GM23338 (cell line): ENCODE measurements around the gene ENTPD5. TPM values are rescaled to one million over a fixed set of nuclear protein-coding genes. Genes with fewer than 3 reads are reported as not detected.

Source experiments
- ATAC-seq: fragments of 200-7000 bp; cut with Tn5 transposase; 3 replicates; pipeline ENCODE4 v1.9.1; 2020
- DNase-seq: peaks from one replicate; pipeline ENCODE4 v3.0.0-alpha.2; 2015; ENCODE audit warnings: low spot score
- H2AFZ ChIP-seq: fragments of 200-600 bp; sonication (generic); 2 replicates; pipeline ENCODE4 v1.8.0; 2016; ENCODE audit warnings: antibody characterized with exemption, mild to moderate bottlenecking, moderate library complexity
- H3F3A ChIP-seq: fragments of 200-600 bp; sonication (generic); replicated peaks from 2 replicates; pipeline ENCODE4 v1.8.0; 2017; ENCODE audit warnings: antibody characterized with exemption, mixed run types, low read depth
- H3K27ac ChIP-seq: fragments of 200-600 bp; sonication (generic); 2 replicates; pipeline ENCODE4 v1.6.1; 2016; ENCODE audit warnings: low read depth
- H3K27me3 ChIP-seq: fragments of 200-600 bp; sonication (generic); 2 replicates; pipeline ENCODE4 v1.8.0; 2016; ENCODE audit warnings: mild to moderate bottlenecking, mixed run types, moderate library complexity; ENCODE audit not compliant: insufficient read depth
- H3K36me3 ChIP-seq: fragments of 200-600 bp; sonication (generic); 2 replicates; pipeline ENCODE4 v1.8.0; 2016; ENCODE audit warnings: mild to moderate bottlenecking; ENCODE audit not compliant: insufficient read depth
- H3K4me1 ChIP-seq: fragments of 200-600 bp; sonication (generic); 2 replicates; pipeline ENCODE4 v1.8.0; 2016; ENCODE audit warnings: mild to moderate bottlenecking, moderate library complexity; ENCODE audit not compliant: insufficient read depth
- H3K4me2 ChIP-seq: fragments of 200-600 bp; sonication (generic); 2 replicates; pipeline ENCODE4 v1.7.1; 2017; ENCODE audit warnings: mixed run types
- H3K4me3 ChIP-seq: fragments of 200-600 bp; sonication (generic); 2 replicates; pipeline ENCODE4 v1.6.1; 2016; ENCODE audit warnings: mixed run types
- H3K79me2 ChIP-seq: fragments of 200-600 bp; sonication (generic); replicated peaks from 2 replicates; pipeline ENCODE4 v1.8.0; 2017; ENCODE audit warnings: mild to moderate bottlenecking; ENCODE audit not compliant: insufficient read depth
- H3K9me2 ChIP-seq: fragments of 200-600 bp; sonication (generic); 2 replicates; pipeline ENCODE4 v1.8.0; 2017; ENCODE audit not compliant: insufficient read depth
- H4K20me1 ChIP-seq: fragments of 200-600 bp; sonication (generic); replicated peaks from 2 replicates; pipeline ENCODE4 v1.8.0; 2017; ENCODE audit warnings: mild to moderate bottlenecking; ENCODE audit not compliant: insufficient read depth
- H3K27ac Mint-ChIP-seq: 2 replicates; pipeline ENCODE4 v1.8.0; 2020; ENCODE audit warnings: inconsistent platforms, mild to moderate bottlenecking, moderate library complexity, mixed read lengths
- H3K27me3 Mint-ChIP-seq: 3 replicates; pipeline ENCODE4 v1.8.0; 2022; ENCODE audit warnings: low read depth, mild to moderate bottlenecking, moderate library complexity, mixed read lengths, inconsistent platforms; ENCODE audit not compliant: insufficient read depth, poor library complexity
- H3K36me3 Mint-ChIP-seq: 3 replicates; pipeline ENCODE4 v1.8.0; 2021; ENCODE audit warnings: low read depth, mild to moderate bottlenecking, inconsistent platforms, moderate library complexity, mixed read lengths
- H3K4me1 Mint-ChIP-seq: 3 replicates; pipeline ENCODE4 v1.8.0; 2020; ENCODE audit warnings: mild to moderate bottlenecking, inconsistent platforms, mixed read lengths
- H3K4me3 Mint-ChIP-seq: 3 replicates; pipeline ENCODE4 v1.8.0; 2021; ENCODE audit warnings: moderate library complexity, mild to moderate bottlenecking, inconsistent platforms, mixed read lengths
- H3K9me3 Mint-ChIP-seq: 3 replicates; pipeline ENCODE4 v1.8.0; 2020; ENCODE audit warnings: moderate library complexity, mild to moderate bottlenecking, inconsistent platforms, mixed read lengths
- CREB1 ChIP-seq: fragments of 250-450 bp; sonication (Bioruptor Pico); IDR thresholded peaks from 2 replicates; pipeline ENCODE4 v1.5.0; 2020; ENCODE audit warnings: low read depth, mild to moderate bottlenecking, moderate library complexity
- EZH2 ChIP-seq: fragments of 200-600 bp; sonication (generic); IDR thresholded peaks from one replicate; pipeline ENCODE4 v1.8.0; 2017; ENCODE audit warnings: antibody characterized with exemption, mild to moderate bottlenecking, low read depth; ENCODE audit not compliant: unreplicated experiment
- EZH2phosphoT487 ChIP-seq: fragments of 200-600 bp; sonication (generic); IDR thresholded peaks from one replicate; pipeline ENCODE4 v1.8.1; 2018; ENCODE audit warnings: antibody characterized with exemption; ENCODE audit not compliant: unreplicated experiment
- JUNB ChIP-seq: IDR thresholded peaks from one replicate; pipeline ENCODE4 v1.6.1; 2016; ENCODE audit warnings: antibody characterized with exemption; ENCODE audit not compliant: unreplicated experiment
- POLR2AphosphoS5 ChIP-seq: IDR thresholded peaks from 2 replicates; pipeline ENCODE4 v1.6.1; 2016; ENCODE audit warnings: antibody characterized with exemption, low read depth
- REST ChIP-seq: IDR thresholded peaks from one replicate; pipeline ENCODE4 v1.6.1; 2018; ENCODE audit warnings: antibody characterized with exemption; ENCODE audit not compliant: unreplicated experiment
- STAT1 ChIP-seq: IDR thresholded peaks from one replicate; pipeline ENCODE4 v1.6.1; 2016; ENCODE audit warnings: antibody characterized with exemption; ENCODE audit not compliant: unreplicated experiment
- ZNF114 ChIP-seq: fragments of 250-450 bp; sonication (Bioruptor Pico); IDR thresholded peaks from 2 replicates; pipeline ENCODE4 v1.5.0; 2020; ENCODE audit warnings: mild to moderate bottlenecking, moderate library complexity
- ZNF331 ChIP-seq: fragments of 250-450 bp; sonication (Bioruptor Pico); IDR thresholded peaks from 2 replicates; pipeline ENCODE4 v1.5.0; 2020; ENCODE audit warnings: low read depth, mild to moderate bottlenecking, moderate library complexity
- ZNF462 ChIP-seq: fragments of 250-450 bp; sonication (Bioruptor Pico); IDR thresholded peaks from 2 replicates; pipeline ENCODE4 v1.5.0; 2020; ENCODE audit warnings: mild to moderate bottlenecking, moderate library complexity
- polyA plus RNA-seq: library from polyadenylated mRNA; unstranded; fragments of >200 nt; fragmentation: Nextera tagmentation; extraction: Ambion mirVana; gene quantifications from 2 replicates; pipeline ENCODE4 v1.2.1, GENCODE V29; 2016
- total RNA-seq: library from RNA; depleted of rRNA; stranded (reverse); fragments of >200 nt; shearing (Covaris generic); gene quantifications from 2 replicates; pipeline ENCODE4 v1.2.3, GENCODE V29; 2014
- TF ChIP-seq, protein P1 (sequence below), 2 experiments: fragments of 200-600 bp in 1 of 2; sonication (generic) in 1 of 2; conservative IDR thresholded peaks; 2 replicates each; pipeline versions ENCODE4 v1.5.1 to v1.6.1; 2016 to 2017; ENCODE audit warnings: antibody characterized with exemption in 2 of 2, low read depth in 2 of 2, mild to moderate bottlenecking in 2 of 2, moderate library complexity in 1 of 2

The ENTPD5 gene
- total and polyA plus RNA-seq, 2 experiments from 2014 or later, result 4.6 to 5.5 TPM

- no peak overlapping the region for H3K27ac ChIP-seq
- TF ChIP-seq JUNB, result no peak
- TF ChIP-seq REST, result no peak
- TF ChIP-seq POLR2AphosphoS5, result no peak
- TF ChIP-seq ZNF462 (CRISPR knock-in tag), result no peak
- TF ChIP-seq ZNF114 (CRISPR knock-in tag), result no peak
- TF ChIP-seq STAT1, result no peak
- TF ChIP-seq CREB1, result no peak
- TF ChIP-seq, protein P1, sequence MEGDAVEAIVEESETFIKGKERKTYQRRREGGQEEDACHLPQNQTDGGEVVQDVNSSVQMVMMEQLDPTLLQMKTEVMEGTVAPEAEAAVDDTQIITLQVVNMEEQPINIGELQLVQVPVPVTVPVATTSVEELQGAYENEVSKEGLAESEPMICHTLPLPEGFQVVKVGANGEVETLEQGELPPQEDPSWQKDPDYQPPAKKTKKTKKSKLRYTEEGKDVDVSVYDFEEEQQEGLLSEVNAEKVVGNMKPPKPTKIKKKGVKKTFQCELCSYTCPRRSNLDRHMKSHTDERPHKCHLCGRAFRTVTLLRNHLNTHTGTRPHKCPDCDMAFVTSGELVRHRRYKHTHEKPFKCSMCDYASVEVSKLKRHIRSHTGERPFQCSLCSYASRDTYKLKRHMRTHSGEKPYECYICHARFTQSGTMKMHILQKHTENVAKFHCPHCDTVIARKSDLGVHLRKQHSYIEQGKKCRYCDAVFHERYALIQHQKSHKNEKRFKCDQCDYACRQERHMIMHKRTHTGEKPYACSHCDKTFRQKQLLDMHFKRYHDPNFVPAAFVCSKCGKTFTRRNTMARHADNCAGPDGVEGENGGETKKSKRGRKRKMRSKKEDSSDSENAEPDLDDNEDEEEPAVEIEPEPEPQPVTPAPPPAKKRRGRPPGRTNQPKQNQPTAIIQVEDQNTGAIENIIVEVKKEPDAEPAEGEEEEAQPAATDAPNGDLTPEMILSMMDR (conservative IDR thresholded peaks at IDR 0.05; ENCODE audit: low read depth in 2 of 2), result no peak
- no peak for TF ChIP-seq EZH2
- no peak for TF ChIP-seq ZNF331
- no peak for TF ChIP-seq EZH2phosphoT487
- Mint-ChIP-seq H3K4me3 (no peak overlapping the region), H3K27ac (no peak overlapping the region), H3K36me3 (peaks cover 27% of the 10 kb centered on the region; the same call in 2 of the 3 replicates), H3K9me3 (no peaks in the 10 kb centered on the region), H3K27me3 (no peaks in the 10 kb centered on the region), H3K4me1 (no peaks in the 10 kb centered on the region)
- H2AFZ ChIP-seq, result no peak overlapping the region
- no peaks in the 10 kb centered on the region for H3K36me3 ChIP-seq
- H3K79me2 ChIP-seq, result no peaks in the 10 kb centered on the region
- no peaks in the 10 kb centered on the region for H3K9me2 ChIP-seq
- no peak overlapping the region for H3K4me3 ChIP-seq
- no peak overlapping the region for H3K4me2 ChIP-seq
- H3F3A ChIP-seq, result no peaks in the 10 kb centered on the region
- H3K27me3 ChIP-seq, result no peaks in the 10 kb centered on the region
- no peaks in the 10 kb centered on the region for H3K4me1 ChIP-seq
- ATAC-seq (no peak), DNase-seq (no peak)
- H4K20me1 ChIP-seq, result no peaks in the 10 kb centered on the region; the same call in 1 of the 2 replicates
These were observed 57.9 kb downstream of the ENTPD5 start for GRCh38 chr14:73961192-73961591.
